OCI-LY7 (cell line): Measurements from ENCODE around the gene PSMG2. TPM values are rescaled to one million over a fixed set of nuclear protein-coding genes. Genes with fewer than 3 reads are reported as not detected.
A peak's percentile ranks its signal among the peaks of the same experiment; 100 is the strongest.

Experiments used
- BruUV-seq: library from RNA; stranded (reverse); fragments of 400-500 nt; replicated peaks from 2 replicates; lab custom pipeline; 2021; lab: Mats Ljungman, UMichigan
- CTCF ChIA-PET: fragments of 300-600 bp; sonication (Branson Sonifier 250); formaldehyde crosslinking; loops from one replicate; lab custom pipeline; 2022; ENCODE audit warnings: antibody characterized with exemption; ENCODE audit not compliant: unreplicated experiment; lab: Charles Lee
- POLR2A ChIA-PET: fragments of 300-600 bp; sonication (Branson Sonifier 250); formaldehyde crosslinking; loops from one replicate; lab custom pipeline; 2022; ENCODE audit warnings: antibody characterized with exemption; lab: Charles Lee
- DNase-seq: peaks from one replicate; pipeline ENCODE4 v3.0.0-alpha.2; 2015; ENCODE audit warnings: low spot score
- H2AFZ ChIP-seq: fragments of 200-600 bp; sonication (generic), shearing (Covaris generic); 2 replicates; pipeline ENCODE4 v1.6.1; 2014; ENCODE audit warnings: mild to moderate bottlenecking, antibody characterized with exemption, low read length, moderate library complexity
- H3K27ac ChIP-seq: fragments of 200-600 bp; sonication (generic); 2 replicates; pipeline ENCODE4 v1.5.1; 2014; ENCODE audit warnings: mixed run types, low read depth, mild to moderate bottlenecking, moderate library complexity, low read length, inconsistent platforms; ENCODE audit not compliant: poor library complexity, severe bottlenecking
- H3K36me3 ChIP-seq: fragments of 200-600 bp; sonication (generic); 2 replicates; pipeline ENCODE4 v1.6.1; 2014; ENCODE audit warnings: mild to moderate bottlenecking, antibody characterized with exemption, low read length, moderate library complexity, mixed read lengths; ENCODE audit not compliant: insufficient read depth
- H3K4me1 ChIP-seq: fragments of 200-600 bp; sonication (generic); 2 replicates; pipeline ENCODE4 v1.5.1; 2014; ENCODE audit warnings: mild to moderate bottlenecking, low read length; ENCODE audit not compliant: insufficient read depth, poor library complexity, severe bottlenecking
- H3K4me2 ChIP-seq: fragments of 200-600 bp; sonication (generic); 2 replicates; pipeline ENCODE4 v1.6.1; 2014; ENCODE audit warnings: mild to moderate bottlenecking, low read length
- H3K4me3 ChIP-seq: fragments of 200-600 bp; sonication (generic); 2 replicates; pipeline ENCODE4 v1.5.1; 2014; ENCODE audit warnings: mild to moderate bottlenecking, low read depth, low read length; ENCODE audit not compliant: poor library complexity, severe bottlenecking
- H3K79me2 ChIP-seq: fragments of 200-600 bp; sonication (generic); 2 replicates; pipeline ENCODE4 v1.6.1; 2016; ENCODE audit warnings: low read depth, mild to moderate bottlenecking, low read length, moderate library complexity, mixed read lengths; ENCODE audit not compliant: insufficient read depth
- H3K9me2 ChIP-seq: fragments of 200-600 bp; sonication (generic); 2 replicates; pipeline ENCODE4 v1.6.1; 2016; ENCODE audit warnings: mild to moderate bottlenecking, low read length, mixed read lengths; ENCODE audit not compliant: insufficient read depth
- H3K9me3 ChIP-seq: fragments of 200-600 bp; sonication (generic); 2 replicates; pipeline ENCODE4 v1.6.1; 2014; ENCODE audit warnings: mild to moderate bottlenecking, mixed run types, low read length, mixed read lengths
- H4K20me1 ChIP-seq: fragments of 200-600 bp; sonication (generic); 2 replicates; pipeline ENCODE4 v1.6.1; 2014; ENCODE audit warnings: mild to moderate bottlenecking, antibody characterized with exemption, low read length, moderate library complexity, mixed read lengths; ENCODE audit not compliant: insufficient read depth
- CTCF ChIP-seq: fragments of 200-600 bp; sonication (generic); conservative IDR thresholded peaks from 2 replicates; pipeline ENCODE4 v1.5.1; 2014; ENCODE audit warnings: mild to moderate bottlenecking, antibody characterized with exemption, low read length, moderate library complexity, mixed read lengths
- EZH2phosphoT487 ChIP-seq: fragments of 200-600 bp; sonication (generic); IDR thresholded peaks from 2 replicates; pipeline ENCODE4 v1.6.1; 2018; ENCODE audit warnings: low read depth, borderline replicate concordance, mild to moderate bottlenecking, mixed run types, antibody characterized with exemption, low read length, moderate library complexity, mixed read lengths
- intact Hi-C: fragments of 100-400 bp; cut with micrococcal nuclease; formaldehyde crosslinking; loops from one replicate; pipeline ENCODE4 v1.10.0; 2022; ENCODE audit not compliant: unreplicated experiment
- total RNA-seq, 2 experiments: library from RNA; depleted of rRNA in 1 of 2; stranded (reverse); fragments of >200 nt in 1 of 2; shearing (Covaris generic) in 1 of 2; gene quantifications; 2 replicates each; pipeline ENCODE4 v1.2.3, GENCODE V29; 2014 to 2022

The PSMG2 gene
- total RNA-seq, 2 experiments from 2014 or later, result 69.2 to 98.8 TPM

GRCh38 chr18:12679183-12679786 lies 23.6 kb upstream of the PSMG2 start:
- intact Hi-C loops, result no loop called here
- no peaks in the 10 kb centered on the region for H3K4me1 ChIP-seq
- H3K9me3 ChIP-seq, result no peaks in the 10 kb centered on the region
- peaks cover 52% of the 10 kb centered on the region for H3K36me3 ChIP-seq
- TF ChIP-seq EZH2phosphoT487 (no peak), CTCF (no peak)
- no TSS peak for BruUV-seq
- no peak overlapping the region for H3K4me2 ChIP-seq
- DNase-seq, result no peak
- H3K4me3 ChIP-seq, result no peak overlapping the region
- no peaks in the 10 kb centered on the region for H3K79me2 ChIP-seq
- POLR2A ChIA-PET, result interaction anchor here (0.6 to 0.8 kb wide), 3 partner anchors 21 to 385 kb away, joined by 3 to 4 read pairs (median 3); no protein-coding TSS in a partner anchor
- no peak overlapping the region for H3K27ac ChIP-seq
- no peaks in the 10 kb centered on the region for H3K9me2 ChIP-seq
- no peak overlapping the region for H2AFZ ChIP-seq
- H4K20me1 ChIP-seq, result no peaks in the 10 kb centered on the region
- CTCF ChIA-PET, result no interaction called here

- no peaks in the 10 kb centered on the region for H3K9me2 ChIP-seq
- TF ChIP-seq CTCF (peak; percentile 70), EZH2phosphoT487 (no peak)
- H3K36me3 ChIP-seq, result peaks cover 28% of the 10 kb centered on the region
- peak; percentile 24 for DNase-seq
- no TSS peak for BruUV-seq
- H3K4me1 ChIP-seq, result no peaks in the 10 kb centered on the region
- no peaks in the 10 kb centered on the region for H3K9me3 ChIP-seq
- H3K4me3 ChIP-seq, result no peak overlapping the region
- ChIA-PET POLR2A (interaction anchor here (1.1 kb wide), 1 partner anchor 38 kb away, joined by 3 read pairs; no protein-coding TSS in a partner anchor), CTCF (interaction anchor here (0.6 kb wide), 1 partner anchor 264 kb away, joined by 3 read pairs; no protein-coding TSS in a partner anchor)
- no peaks in the 10 kb centered on the region for H3K79me2 ChIP-seq
- H3K4me2 ChIP-seq, result no peak overlapping the region
- H3K27ac ChIP-seq, result no peak overlapping the region
- intact Hi-C loops, result no loop called here
- H4K20me1 ChIP-seq, result no peaks in the 10 kb centered on the region
- no peak overlapping the region for H2AFZ ChIP-seq
These were observed 16.7 kb upstream of the PSMG2 start for GRCh38 chr18:12686100-12686499.

GRCh38 chr18:12689256-12689850 lies 13.5 kb upstream of the PSMG2 start:
- intact Hi-C loops, result no loop called here
- no peak for TF ChIP-seq CTCF
- TF ChIP-seq EZH2phosphoT487, result no peak
- no peak overlapping the region for H2AFZ ChIP-seq
- peaks cover 5% of the 10 kb centered on the region for H3K4me1 ChIP-seq
- H3K79me2 ChIP-seq, result no peaks in the 10 kb centered on the region
- no peak overlapping the region for H3K27ac ChIP-seq
- ChIA-PET POLR2A (no interaction called here), CTCF (no interaction called here)
- H3K4me3 ChIP-seq, result no peak overlapping the region
- H3K36me3 ChIP-seq, result peaks cover 33% of the 10 kb centered on the region
- H3K9me2 ChIP-seq, result no peaks in the 10 kb centered on the region
- H3K4me2 ChIP-seq, result no peak overlapping the region
- no TSS peak for BruUV-seq
- H3K9me3 ChIP-seq, result no peaks in the 10 kb centered on the region
- no peaks in the 10 kb centered on the region for H4K20me1 ChIP-seq
- DNase-seq, result no peak
